ENCODE results near the gene CNTNAP2.

GRCh38 chr7:147411096-147411495 is 1294.5 kb downstream of the CNTNAP2 start:
- TF ChIP-seq CTCF (IDR thresholded peaks at IDR 0.05) = no peak
- TF ChIP-seq POLR2A (IDR thresholded peaks at IDR 0.05) = no peak

All from uterus (tissue), 2 donors.